ENCODE results near the gene DGKQ.

DNA sequence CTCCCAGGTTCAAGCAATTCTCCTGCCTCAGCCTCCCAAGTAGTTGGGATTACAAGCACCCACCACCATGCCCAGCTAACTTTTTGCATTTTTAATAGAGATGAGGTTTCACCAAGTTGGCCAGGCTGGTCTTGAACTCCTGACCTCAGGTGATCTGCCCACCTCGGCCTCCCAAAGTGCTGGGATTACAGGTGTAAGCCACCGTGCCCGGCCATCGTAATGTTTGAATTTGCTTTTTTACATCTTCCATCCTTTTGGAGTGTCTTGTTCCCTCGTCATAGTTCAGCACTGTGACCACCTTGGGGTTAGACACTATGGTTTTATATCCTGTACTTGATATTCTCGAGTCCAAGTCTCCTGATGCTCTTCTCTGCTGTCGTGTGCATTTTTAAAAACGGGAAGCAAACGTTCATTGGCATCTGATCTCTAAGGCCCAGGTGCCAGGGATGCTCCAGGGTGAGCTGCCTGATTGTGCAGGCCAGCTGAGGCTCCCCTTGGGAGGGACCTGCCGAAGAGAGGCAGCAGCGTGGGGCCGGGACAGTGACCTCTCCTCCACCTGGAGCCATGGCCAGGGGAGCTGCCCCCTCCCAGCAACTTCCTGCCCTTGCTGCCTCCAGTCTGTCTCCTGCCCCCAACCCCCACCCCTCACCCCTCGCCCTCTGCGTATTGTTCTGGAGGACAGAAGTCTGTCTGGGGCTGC is 16.7 kb downstream of the DGKQ start:
- no peak for TF ChIP-seq EZH2phosphoT487 (IDR thresholded peaks at IDR 0.05; ENCODE audit: unreplicated experiment)
- TF ChIP-seq EZH2 (IDR thresholded peaks at IDR 0.05; ENCODE audit: low read depth, unreplicated experiment): no peak
- TF ChIP-seq, protein P1, sequence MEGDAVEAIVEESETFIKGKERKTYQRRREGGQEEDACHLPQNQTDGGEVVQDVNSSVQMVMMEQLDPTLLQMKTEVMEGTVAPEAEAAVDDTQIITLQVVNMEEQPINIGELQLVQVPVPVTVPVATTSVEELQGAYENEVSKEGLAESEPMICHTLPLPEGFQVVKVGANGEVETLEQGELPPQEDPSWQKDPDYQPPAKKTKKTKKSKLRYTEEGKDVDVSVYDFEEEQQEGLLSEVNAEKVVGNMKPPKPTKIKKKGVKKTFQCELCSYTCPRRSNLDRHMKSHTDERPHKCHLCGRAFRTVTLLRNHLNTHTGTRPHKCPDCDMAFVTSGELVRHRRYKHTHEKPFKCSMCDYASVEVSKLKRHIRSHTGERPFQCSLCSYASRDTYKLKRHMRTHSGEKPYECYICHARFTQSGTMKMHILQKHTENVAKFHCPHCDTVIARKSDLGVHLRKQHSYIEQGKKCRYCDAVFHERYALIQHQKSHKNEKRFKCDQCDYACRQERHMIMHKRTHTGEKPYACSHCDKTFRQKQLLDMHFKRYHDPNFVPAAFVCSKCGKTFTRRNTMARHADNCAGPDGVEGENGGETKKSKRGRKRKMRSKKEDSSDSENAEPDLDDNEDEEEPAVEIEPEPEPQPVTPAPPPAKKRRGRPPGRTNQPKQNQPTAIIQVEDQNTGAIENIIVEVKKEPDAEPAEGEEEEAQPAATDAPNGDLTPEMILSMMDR (conservative IDR thresholded peaks at IDR 0.05; ENCODE audit: low read depth in 2 of 2): no peak
- no peak for TF ChIP-seq POLR2AphosphoS5 (IDR thresholded peaks at IDR 0.05; ENCODE audit: low read depth)
- TF ChIP-seq, protein P2, sequence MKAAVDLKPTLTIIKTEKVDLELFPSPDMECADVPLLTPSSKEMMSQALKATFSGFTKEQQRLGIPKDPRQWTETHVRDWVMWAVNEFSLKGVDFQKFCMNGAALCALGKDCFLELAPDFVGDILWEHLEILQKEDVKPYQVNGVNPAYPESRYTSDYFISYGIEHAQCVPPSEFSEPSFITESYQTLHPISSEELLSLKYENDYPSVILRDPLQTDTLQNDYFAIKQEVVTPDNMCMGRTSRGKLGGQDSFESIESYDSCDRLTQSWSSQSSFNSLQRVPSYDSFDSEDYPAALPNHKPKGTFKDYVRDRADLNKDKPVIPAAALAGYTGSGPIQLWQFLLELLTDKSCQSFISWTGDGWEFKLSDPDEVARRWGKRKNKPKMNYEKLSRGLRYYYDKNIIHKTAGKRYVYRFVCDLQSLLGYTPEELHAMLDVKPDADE (IDR thresholded peaks at IDR 0.05): no peak
- TF ChIP-seq CREB1 (CRISPR knock-in tag; IDR thresholded peaks at IDR 0.05; ENCODE audit: low read depth): no peak
- TF ChIP-seq ZNF331 (CRISPR knock-in tag; IDR thresholded peaks at IDR 0.05; ENCODE audit: low read depth): no peak
- TF ChIP-seq, protein P3, sequence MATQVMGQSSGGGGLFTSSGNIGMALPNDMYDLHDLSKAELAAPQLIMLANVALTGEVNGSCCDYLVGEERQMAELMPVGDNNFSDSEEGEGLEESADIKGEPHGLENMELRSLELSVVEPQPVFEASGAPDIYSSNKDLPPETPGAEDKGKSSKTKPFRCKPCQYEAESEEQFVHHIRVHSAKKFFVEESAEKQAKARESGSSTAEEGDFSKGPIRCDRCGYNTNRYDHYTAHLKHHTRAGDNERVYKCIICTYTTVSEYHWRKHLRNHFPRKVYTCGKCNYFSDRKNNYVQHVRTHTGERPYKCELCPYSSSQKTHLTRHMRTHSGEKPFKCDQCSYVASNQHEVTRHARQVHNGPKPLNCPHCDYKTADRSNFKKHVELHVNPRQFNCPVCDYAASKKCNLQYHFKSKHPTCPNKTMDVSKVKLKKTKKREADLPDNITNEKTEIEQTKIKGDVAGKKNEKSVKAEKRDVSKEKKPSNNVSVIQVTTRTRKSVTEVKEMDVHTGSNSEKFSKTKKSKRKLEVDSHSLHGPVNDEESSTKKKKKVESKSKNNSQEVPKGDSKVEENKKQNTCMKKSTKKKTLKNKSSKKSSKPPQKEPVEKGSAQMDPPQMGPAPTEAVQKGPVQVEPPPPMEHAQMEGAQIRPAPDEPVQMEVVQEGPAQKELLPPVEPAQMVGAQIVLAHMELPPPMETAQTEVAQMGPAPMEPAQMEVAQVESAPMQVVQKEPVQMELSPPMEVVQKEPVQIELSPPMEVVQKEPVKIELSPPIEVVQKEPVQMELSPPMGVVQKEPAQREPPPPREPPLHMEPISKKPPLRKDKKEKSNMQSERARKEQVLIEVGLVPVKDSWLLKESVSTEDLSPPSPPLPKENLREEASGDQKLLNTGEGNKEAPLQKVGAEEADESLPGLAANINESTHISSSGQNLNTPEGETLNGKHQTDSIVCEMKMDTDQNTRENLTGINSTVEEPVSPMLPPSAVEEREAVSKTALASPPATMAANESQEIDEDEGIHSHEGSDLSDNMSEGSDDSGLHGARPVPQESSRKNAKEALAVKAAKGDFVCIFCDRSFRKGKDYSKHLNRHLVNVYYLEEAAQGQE (IDR thresholded peaks at IDR 0.05; ENCODE audit: unreplicated experiment): no peak
- TF ChIP-seq JUNB (IDR thresholded peaks at IDR 0.05; ENCODE audit: unreplicated experiment): no peak
- TF ChIP-seq, protein P4, sequence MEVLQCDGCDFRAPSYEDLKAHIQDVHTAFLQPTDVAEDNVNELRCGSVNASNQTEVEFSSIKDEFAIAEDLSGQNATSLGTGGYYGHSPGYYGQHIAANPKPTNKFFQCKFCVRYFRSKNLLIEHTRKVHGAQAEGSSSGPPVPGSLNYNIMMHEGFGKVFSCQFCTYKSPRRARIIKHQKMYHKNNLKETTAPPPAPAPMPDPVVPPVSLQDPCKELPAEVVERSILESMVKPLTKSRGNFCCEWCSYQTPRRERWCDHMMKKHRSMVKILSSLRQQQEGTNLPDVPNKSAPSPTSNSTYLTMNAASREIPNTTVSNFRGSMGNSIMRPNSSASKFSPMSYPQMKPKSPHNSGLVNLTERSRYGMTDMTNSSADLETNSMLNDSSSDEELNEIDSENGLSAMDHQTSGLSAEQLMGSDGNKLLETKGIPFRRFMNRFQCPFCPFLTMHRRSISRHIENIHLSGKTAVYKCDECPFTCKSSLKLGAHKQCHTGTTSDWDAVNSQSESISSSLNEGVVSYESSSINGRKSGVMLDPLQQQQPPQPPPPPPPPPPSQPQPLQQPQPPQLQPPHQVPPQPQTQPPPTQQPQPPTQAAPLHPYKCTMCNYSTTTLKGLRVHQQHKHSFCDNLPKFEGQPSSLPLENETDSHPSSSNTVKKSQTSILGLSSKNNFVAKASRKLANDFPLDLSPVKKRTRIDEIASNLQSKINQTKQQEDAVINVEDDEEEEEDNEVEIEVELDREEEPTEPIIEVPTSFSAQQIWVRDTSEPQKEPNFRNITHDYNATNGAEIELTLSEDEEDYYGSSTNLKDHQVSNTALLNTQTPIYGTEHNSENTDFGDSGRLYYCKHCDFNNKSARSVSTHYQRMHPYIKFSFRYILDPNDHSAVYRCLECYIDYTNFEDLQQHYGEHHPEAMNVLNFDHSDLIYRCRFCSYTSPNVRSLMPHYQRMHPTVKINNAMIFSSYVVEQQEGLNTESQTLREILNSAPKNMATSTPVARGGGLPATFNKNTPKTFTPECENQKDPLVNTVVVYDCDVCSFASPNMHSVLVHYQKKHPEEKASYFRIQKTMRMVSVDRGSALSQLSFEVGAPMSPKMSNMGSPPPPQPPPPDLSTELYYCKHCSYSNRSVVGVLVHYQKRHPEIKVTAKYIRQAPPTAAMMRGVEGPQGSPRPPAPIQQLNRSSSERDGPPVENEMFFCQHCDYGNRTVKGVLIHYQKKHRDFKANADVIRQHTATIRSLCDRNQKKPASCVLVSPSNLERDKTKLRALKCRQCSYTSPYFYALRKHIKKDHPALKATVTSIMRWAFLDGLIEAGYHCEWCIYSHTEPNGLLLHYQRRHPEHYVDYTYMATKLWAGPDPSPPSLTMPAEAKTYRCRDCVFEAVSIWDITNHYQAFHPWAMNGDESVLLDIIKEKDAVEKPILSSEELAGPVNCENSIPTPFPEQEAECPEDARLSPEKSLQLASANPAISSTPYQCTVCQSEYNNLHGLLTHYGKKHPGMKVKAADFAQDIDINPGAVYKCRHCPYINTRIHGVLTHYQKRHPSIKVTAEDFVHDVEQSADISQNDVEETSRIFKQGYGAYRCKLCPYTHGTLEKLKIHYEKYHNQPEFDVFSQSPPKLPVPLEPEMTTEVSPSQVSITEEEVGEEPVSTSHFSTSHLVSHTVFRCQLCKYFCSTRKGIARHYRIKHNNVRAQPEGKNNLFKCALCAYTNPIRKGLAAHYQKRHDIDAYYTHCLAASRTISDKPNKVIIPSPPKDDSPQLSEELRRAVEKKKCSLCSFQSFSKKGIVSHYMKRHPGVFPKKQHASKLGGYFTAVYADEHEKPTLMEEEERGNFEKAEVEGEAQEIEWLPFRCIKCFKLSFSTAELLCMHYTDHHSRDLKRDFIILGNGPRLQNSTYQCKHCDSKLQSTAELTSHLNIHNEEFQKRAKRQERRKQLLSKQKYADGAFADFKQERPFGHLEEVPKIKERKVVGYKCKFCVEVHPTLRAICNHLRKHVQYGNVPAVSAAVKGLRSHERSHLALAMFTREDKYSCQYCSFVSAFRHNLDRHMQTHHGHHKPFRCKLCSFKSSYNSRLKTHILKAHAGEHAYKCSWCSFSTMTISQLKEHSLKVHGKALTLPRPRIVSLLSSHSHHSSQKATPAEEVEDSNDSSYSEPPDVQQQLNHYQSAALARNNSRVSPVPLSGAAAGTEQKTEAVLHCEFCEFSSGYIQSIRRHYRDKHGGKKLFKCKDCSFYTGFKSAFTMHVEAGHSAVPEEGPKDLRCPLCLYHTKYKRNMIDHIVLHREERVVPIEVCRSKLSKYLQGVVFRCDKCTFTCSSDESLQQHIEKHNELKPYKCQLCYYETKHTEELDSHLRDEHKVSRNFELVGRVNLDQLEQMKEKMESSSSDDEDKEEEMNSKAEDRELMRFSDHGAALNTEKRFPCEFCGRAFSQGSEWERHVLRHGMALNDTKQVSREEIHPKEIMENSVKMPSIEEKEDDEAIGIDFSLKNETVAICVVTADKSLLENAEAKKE (CRISPR knock-in tag; IDR thresholded peaks at IDR 0.05): no peak
- TF ChIP-seq NANOG (IDR thresholded peaks at IDR 0.05; ENCODE audit: borderline replicate concordance): no peak
- TF ChIP-seq ZNF114 (CRISPR knock-in tag; IDR thresholded peaks at IDR 0.05): no peak
- no peak for TF ChIP-seq STAT1 (IDR thresholded peaks at IDR 0.05; ENCODE audit: unreplicated experiment)

Measured in GM23338 (cell line).